H9 (cell line): Measurements from ENCODE around the gene SLC9A1. TPM values are rescaled to one million over a fixed set of nuclear protein-coding genes. Genes with fewer than 3 reads are reported as not detected.

ENCODE experiments used
- DNase-seq: peaks from one replicate; pipeline ENCODE4 v3.0.0-alpha.2; 2017
- H2AFZ ChIP-seq: one replicate; pipeline ENCODE4 v1.6.1; 2013; ENCODE audit warnings: mild to moderate bottlenecking, low read length, control low read depth, moderate library complexity
- H2AK5ac ChIP-seq: 2 replicates; pipeline ENCODE4 v1.6.1; 2013; ENCODE audit warnings: low read length, control low read depth, mixed read lengths; ENCODE audit not compliant: insufficient read length
- H2BK120ac ChIP-seq: one replicate; pipeline ENCODE4 v1.6.1; 2013; ENCODE audit warnings: low read depth, mild to moderate bottlenecking, low read length, control low read depth, inconsistent platforms; ENCODE audit not compliant: poor library complexity, severe bottlenecking
- H2BK12ac ChIP-seq: 2 replicates; pipeline ENCODE4 v1.6.1; 2013; ENCODE audit warnings: low read length, control low read depth, mixed read lengths, low read depth; ENCODE audit not compliant: insufficient read length
- H2BK15ac ChIP-seq: 2 replicates; pipeline ENCODE4 v1.6.1; 2013; ENCODE audit warnings: low read depth, low read length, control low read depth
- H2BK20ac ChIP-seq: one replicate; pipeline ENCODE4 v1.6.1; 2013; ENCODE audit warnings: low read depth, mild to moderate bottlenecking, low read length, control low read depth, inconsistent platforms; ENCODE audit not compliant: poor library complexity, severe bottlenecking
- H2BK5ac ChIP-seq: 2 replicates; pipeline ENCODE4 v1.6.1; 2013; ENCODE audit warnings: low read length, control low read depth, mixed read lengths; ENCODE audit not compliant: insufficient read length
- H3K14ac ChIP-seq: 2 replicates; pipeline ENCODE4 v1.6.1; 2013; ENCODE audit warnings: low read length, control low read depth; ENCODE audit not compliant: insufficient read depth
- H3K18ac ChIP-seq: 2 replicates; pipeline ENCODE4 v1.6.1; 2013; ENCODE audit warnings: low read depth, mild to moderate bottlenecking, mixed read lengths, low read length, control low read depth; ENCODE audit not compliant: insufficient read length
- H3K23ac ChIP-seq: 2 replicates; pipeline ENCODE4 v1.6.1; 2013; ENCODE audit warnings: low read length, control low read depth, mixed read lengths, low read depth; ENCODE audit not compliant: insufficient read length
- H3K23me2 ChIP-seq: 2 replicates; pipeline ENCODE4 v1.6.1; 2013; ENCODE audit warnings: low read depth, mild to moderate bottlenecking, mixed read lengths, low read length, control low read depth; ENCODE audit not compliant: insufficient read length, poor library complexity, severe bottlenecking
- H3K27ac ChIP-seq: 2 replicates; pipeline ENCODE4 v1.5.1; 2013; ENCODE audit warnings: low read length, control low read depth, mixed read lengths, low read depth; ENCODE audit not compliant: insufficient read length
- H3K27me3 ChIP-seq: 2 replicates; pipeline ENCODE4 v1.6.1; 2013; ENCODE audit warnings: low read length, control low read depth, inconsistent platforms; ENCODE audit not compliant: insufficient read depth
- H3K4ac ChIP-seq: 2 replicates; pipeline ENCODE4 v1.6.1; 2013; ENCODE audit warnings: low read depth, mild to moderate bottlenecking, control low read depth, inconsistent platforms, low read length, moderate library complexity
- H3K4me1 ChIP-seq: 2 replicates; pipeline ENCODE4 v1.6.1; 2013; ENCODE audit warnings: low read length, control low read depth, inconsistent platforms; ENCODE audit not compliant: insufficient read depth
- H3K4me2 ChIP-seq: 2 replicates; pipeline ENCODE4 v1.6.1; 2013; ENCODE audit warnings: low read length, control low read depth, mixed read lengths; ENCODE audit not compliant: insufficient read length, insufficient read depth
- H3K56ac ChIP-seq: 2 replicates; pipeline ENCODE4 v1.6.1; 2013; ENCODE audit warnings: low read depth, mild to moderate bottlenecking, mixed read lengths, low read length, control low read depth; ENCODE audit not compliant: insufficient read length
- H3K79me1 ChIP-seq: 2 replicates; pipeline ENCODE4 v1.6.1; 2013; ENCODE audit warnings: low read depth, mild to moderate bottlenecking, moderate library complexity, low read length, control low read depth, inconsistent platforms; ENCODE audit not compliant: insufficient read depth, poor library complexity, severe bottlenecking
- H3K79me2 ChIP-seq: 2 replicates; pipeline ENCODE4 v1.6.1; 2013; ENCODE audit warnings: low read length, control low read depth, inconsistent platforms; ENCODE audit not compliant: insufficient read depth
- H3K9ac ChIP-seq: 2 replicates; pipeline ENCODE4 v1.6.1; 2013; ENCODE audit warnings: low read length, control low read depth, mixed read lengths; ENCODE audit not compliant: insufficient read length; ENCODE audit errors: extremely low read depth
- H3K9me3 ChIP-seq: one replicate; pipeline ENCODE4 v1.6.1; 2013; ENCODE audit warnings: low read depth, low read length, inconsistent platforms; ENCODE audit not compliant: control insufficient read depth
- H3T11ph ChIP-seq: one replicate; pipeline ENCODE4 v1.6.1; 2013; ENCODE audit warnings: mild to moderate bottlenecking, low read length, control low read depth, inconsistent platforms
- H4K20me1 ChIP-seq: one replicate; pipeline ENCODE4 v1.6.1; 2013; ENCODE audit not compliant: control insufficient read depth, insufficient read length, insufficient read depth
- H4K5ac ChIP-seq: 2 replicates; pipeline ENCODE4 v1.6.1; 2013; ENCODE audit warnings: low read depth, mild to moderate bottlenecking, mixed read lengths, low read length, control low read depth; ENCODE audit not compliant: insufficient read length
- H4K8ac ChIP-seq: replicated peaks from 2 replicates; pipeline ENCODE4 v1.6.1; 2013; ENCODE audit warnings: low read length, control low read depth, mixed read lengths, low read depth; ENCODE audit not compliant: insufficient read length
- H4K91ac ChIP-seq: 2 replicates; pipeline ENCODE4 v1.6.1; 2013; ENCODE audit warnings: low read depth, mild to moderate bottlenecking, moderate library complexity, mixed read lengths, low read length, control low read depth; ENCODE audit not compliant: insufficient read length
- H3K27ac Mint-ChIP-seq, 3 experiments: 2 replicates in 2 of 3; 3 replicates in 1 of 3; pipeline ENCODE4 v1.8.0; 2020 to 2021; ENCODE audit warnings: mixed read lengths in 3 of 3, mild to moderate bottlenecking in 1 of 3, moderate library complexity in 1 of 3
- H3K27me3 Mint-ChIP-seq: 2 replicates; pipeline ENCODE4 v1.8.0; 2021; ENCODE audit warnings: low read depth, mild to moderate bottlenecking, moderate library complexity, mixed read lengths
- H3K36me3 Mint-ChIP-seq, 3 experiments: 2 replicates in 2 of 3; 3 replicates in 1 of 3; pipeline ENCODE4 v1.8.0; 2020 to 2021; ENCODE audit warnings: low read depth in 3 of 3, mixed read lengths in 3 of 3; ENCODE audit not compliant: insufficient read depth in 1 of 3
- H3K4me1 Mint-ChIP-seq, 2 experiments: 2 replicates each; pipeline ENCODE4 v1.8.0; 2020; ENCODE audit warnings: mixed read lengths in 2 of 2
- H3K4me3 Mint-ChIP-seq, 2 experiments: 2 replicates in 1 of 2; 3 replicates in 1 of 2; pipeline ENCODE4 v1.8.0; 2020 to 2021; ENCODE audit warnings: mild to moderate bottlenecking in 2 of 2, mixed read lengths in 2 of 2, moderate library complexity in 1 of 2
- H3K9me3 Mint-ChIP-seq, 2 experiments: 2 replicates in 1 of 2; 3 replicates in 1 of 2; pipeline ENCODE4 v1.8.0; 2020; ENCODE audit warnings: mild to moderate bottlenecking in 2 of 2, mixed read lengths in 2 of 2, moderate library complexity in 1 of 2
- WGBS: extraction: QIAGEN DNeasy Blood & Tissue Kit; methylation state at CpG from one replicate; pipeline ENCODE4 v1.1.7; 2013; ENCODE audit warnings: missing lambda C conversion rate, low lambda C conversion rate, mixed read lengths; ENCODE audit not compliant: insufficient read length; ENCODE audit errors: extremely low coverage; 5-methylcytosine and 5-hydroxymethylcytosine counted together
- total RNA-seq: library from RNA; stranded (reverse); gene quantifications from 2 replicates; pipeline ENCODE4 v1.2.1, GENCODE V29; 2021
- TF ChIP-seq, protein P1 (sequence below): fragments of 200-600 bp; sonication (generic); conservative IDR thresholded peaks from 3 replicates; pipeline ENCODE4 v1.8.0; 2021; ENCODE audit warnings: antibody characterized with exemption, mild to moderate bottlenecking

The SLC9A1 gene
- total RNA-seq, 1 experiment from 2014 or later = 20.8 TPM

DNA sequence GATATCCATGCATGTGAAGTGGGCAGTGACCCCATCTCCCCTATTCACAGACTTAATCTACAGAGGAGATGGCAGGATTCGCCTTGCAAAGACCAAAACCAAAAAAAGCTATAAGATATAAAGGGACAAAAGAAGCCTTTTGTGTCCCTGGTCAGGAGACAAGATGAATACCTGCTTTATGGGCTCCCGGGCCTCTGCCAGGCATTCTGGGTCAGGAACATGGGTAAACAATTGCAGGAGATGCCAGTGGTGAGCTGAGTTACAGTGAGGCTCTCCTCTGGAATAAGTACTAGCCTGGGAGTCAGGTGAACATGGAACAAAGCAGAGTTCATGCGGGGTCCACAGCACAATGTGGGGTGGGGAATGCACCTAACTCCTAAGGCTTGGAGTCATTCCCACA, 4.7 kb downstream of the SLC9A1 start:
- no peaks in the 10 kb centered on the region for H3K27me3 ChIP-seq
- no peak overlapping the region for H2AFZ ChIP-seq
- no peak overlapping the region for H4K91ac ChIP-seq
- H3K4me2 ChIP-seq = no peak overlapping the region
- Mint-ChIP-seq H3K4me1 (peaks cover 34 to 44% of the 10 kb centered on the region in 2 experiments), H3K4me3 (no peak overlapping the region), H3K36me3 (peaks cover 2 to 4% (median 2%) of the 10 kb centered on the region in 3 experiments; a peak in 3 of 7 replicates), H3K27ac (no peak overlapping the region), H3K9me3 (0 out of 5 replicates have a peak, but pooled peaks cover 0 to under 1% of the 10 kb centered on the region in 2 experiments), H3K27me3 (no peaks in the 10 kb centered on the region)
- H2AK5ac ChIP-seq = no peak overlapping the region
- H2BK12ac ChIP-seq = no peak overlapping the region
- H2BK5ac ChIP-seq = no peak overlapping the region
- no peak overlapping the region for H3K4ac ChIP-seq
- H3K23ac ChIP-seq = no peak overlapping the region
- no peak overlapping the region for H3K9ac ChIP-seq
- no peak overlapping the region for H3K27ac ChIP-seq
- peaks cover 4% of the 10 kb centered on the region for H3K79me1 ChIP-seq
- H2BK20ac ChIP-seq = no peak overlapping the region
- TF ChIP-seq, protein P1, sequence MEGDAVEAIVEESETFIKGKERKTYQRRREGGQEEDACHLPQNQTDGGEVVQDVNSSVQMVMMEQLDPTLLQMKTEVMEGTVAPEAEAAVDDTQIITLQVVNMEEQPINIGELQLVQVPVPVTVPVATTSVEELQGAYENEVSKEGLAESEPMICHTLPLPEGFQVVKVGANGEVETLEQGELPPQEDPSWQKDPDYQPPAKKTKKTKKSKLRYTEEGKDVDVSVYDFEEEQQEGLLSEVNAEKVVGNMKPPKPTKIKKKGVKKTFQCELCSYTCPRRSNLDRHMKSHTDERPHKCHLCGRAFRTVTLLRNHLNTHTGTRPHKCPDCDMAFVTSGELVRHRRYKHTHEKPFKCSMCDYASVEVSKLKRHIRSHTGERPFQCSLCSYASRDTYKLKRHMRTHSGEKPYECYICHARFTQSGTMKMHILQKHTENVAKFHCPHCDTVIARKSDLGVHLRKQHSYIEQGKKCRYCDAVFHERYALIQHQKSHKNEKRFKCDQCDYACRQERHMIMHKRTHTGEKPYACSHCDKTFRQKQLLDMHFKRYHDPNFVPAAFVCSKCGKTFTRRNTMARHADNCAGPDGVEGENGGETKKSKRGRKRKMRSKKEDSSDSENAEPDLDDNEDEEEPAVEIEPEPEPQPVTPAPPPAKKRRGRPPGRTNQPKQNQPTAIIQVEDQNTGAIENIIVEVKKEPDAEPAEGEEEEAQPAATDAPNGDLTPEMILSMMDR = no peak
- no peak overlapping the region for H3T11ph ChIP-seq
- H3K14ac ChIP-seq = no peak overlapping the region
- H4K20me1 ChIP-seq = no peaks in the 10 kb centered on the region
- WGBS = no CpG with 5 or more reads among the region's 3 CpGs
- H3K9me3 ChIP-seq = no peaks in the 10 kb centered on the region
- H3K4me1 ChIP-seq = no peaks in the 10 kb centered on the region
- H2BK15ac ChIP-seq = no peak overlapping the region
- no peak overlapping the region for H2BK120ac ChIP-seq
- no peaks in the 10 kb centered on the region; the same call in 1 of the 2 replicates for H3K79me2 ChIP-seq
- H3K18ac ChIP-seq = no peak overlapping the region
- no peak overlapping the region for H4K5ac ChIP-seq
- no peak overlapping the region for H3K56ac ChIP-seq
- no peak overlapping the region for H4K8ac ChIP-seq
- H3K23me2 ChIP-seq = peaks cover 11% of the 10 kb centered on the region
- no peak for DNase-seq
